Loucy (cell line): ENCODE data around the gene LRRC46.

Source experiments
- CTCF ChIP-seq: fragments of 200-600 bp; sonication (generic); conservative IDR thresholded peaks from 2 replicates; pipeline ENCODE4 v1.5.1; 2014; ENCODE audit warnings: mild to moderate bottlenecking, antibody characterized with exemption, low read length
- EZH2phosphoT487 ChIP-seq: fragments of 200-600 bp; IDR thresholded peaks from 2 replicates; pipeline ENCODE4 v1.6.1; 2018; ENCODE audit warnings: antibody characterized with exemption, mild to moderate bottlenecking, moderate library complexity, borderline replicate concordance

- no peak for TF ChIP-seq CTCF
- no peak for TF ChIP-seq EZH2phosphoT487
Measured at GRCh38 chr17:47837401-47838039, 6.0 kb downstream of the LRRC46 start.
